GM21390 (cell line): ENCODE measurements around the gene AATF.

Source experiments
- ATAC-seq: cut with Tn5 transposase; IDR thresholded peaks from one replicate; pipeline ENCODE4 v1.9.1; 2021; ENCODE audit not compliant: unreplicated experiment

The AATF gene

GRCh38 chr17:37041932-37042331, 93.2 kb downstream of the AATF start:
- no peak for ATAC-seq

- ATAC-seq = no peak
Measured at GRCh38 chr17:37043201-37043600, 94.4 kb downstream of the AATF start.

DNA sequence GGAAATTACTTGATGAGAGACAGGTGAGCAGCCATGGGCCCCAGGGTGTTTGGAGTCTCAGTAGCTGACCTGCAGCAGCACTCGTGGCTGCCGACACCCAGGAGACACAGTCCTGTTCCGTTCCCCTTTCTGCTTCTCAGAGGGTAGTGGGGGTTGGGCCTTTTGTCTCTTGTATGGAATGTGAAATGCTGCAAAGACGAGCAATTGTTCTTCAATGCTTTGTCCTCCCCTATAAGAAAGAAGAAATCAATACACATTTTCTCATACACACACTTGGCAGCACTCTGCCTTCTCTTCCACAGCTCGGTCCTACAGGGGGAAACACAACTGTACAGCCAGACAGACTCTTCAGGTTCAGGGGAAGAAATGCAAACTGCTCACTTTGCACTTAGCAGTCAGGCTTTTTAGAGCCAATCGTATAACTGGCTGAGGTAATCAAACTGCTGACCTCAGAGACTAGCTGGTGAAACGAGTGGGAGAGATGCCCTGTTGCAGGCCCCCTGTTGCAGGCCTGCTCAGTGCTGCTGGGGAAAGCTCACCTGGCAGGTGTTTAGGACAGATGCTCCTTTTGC, 96.7 kb downstream of the AATF start:
- no peak for ATAC-seq

- no peak for ATAC-seq
Measured at GRCh38 chr17:37047631-37048104, 98.9 kb downstream of the AATF start.

DNA sequence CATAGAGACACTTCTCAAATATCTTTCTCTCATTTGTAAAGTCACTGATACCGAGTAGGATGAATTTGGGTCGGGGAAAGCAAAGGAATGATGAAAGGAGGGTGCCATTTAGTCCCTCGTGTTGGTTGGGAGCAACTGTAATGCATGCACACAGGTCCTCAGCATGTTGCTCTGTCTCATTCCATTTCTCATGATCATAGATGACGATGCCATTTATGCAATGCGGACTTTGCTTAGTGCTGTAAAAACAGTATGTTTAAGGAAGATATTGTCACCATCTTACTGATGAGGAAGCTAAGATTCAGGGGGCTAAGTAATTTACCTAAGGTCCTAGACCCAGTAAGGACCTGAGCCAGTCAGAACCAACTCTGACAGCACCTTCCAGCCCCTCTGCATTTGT, 100.1 kb downstream of the AATF start:
- ATAC-seq = no peak

DNA sequence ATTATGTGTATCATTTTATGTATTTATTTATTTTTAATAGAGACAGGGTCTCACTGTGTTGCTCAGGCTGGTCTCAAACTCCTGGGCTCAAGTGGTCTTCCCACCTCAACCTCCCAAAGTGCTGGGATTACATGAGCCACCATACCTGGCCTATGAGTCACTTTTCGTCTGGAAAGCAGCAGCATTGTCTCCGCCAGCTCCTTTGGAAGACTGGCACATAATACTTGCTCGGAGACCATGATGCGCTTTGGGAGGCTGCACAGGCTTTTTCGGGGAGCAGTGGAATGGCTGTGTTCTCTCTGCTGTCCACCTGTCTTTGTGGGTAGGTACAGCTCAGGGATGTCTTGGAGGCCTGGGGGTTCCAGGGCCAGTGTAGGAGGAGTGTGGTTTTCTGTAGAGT, 102.2 kb downstream of the AATF start:
- no peak for ATAC-seq

- no peak for ATAC-seq
Measured at GRCh38 chr17:37051381-37051780, 102.6 kb downstream of the AATF start.

DNA sequence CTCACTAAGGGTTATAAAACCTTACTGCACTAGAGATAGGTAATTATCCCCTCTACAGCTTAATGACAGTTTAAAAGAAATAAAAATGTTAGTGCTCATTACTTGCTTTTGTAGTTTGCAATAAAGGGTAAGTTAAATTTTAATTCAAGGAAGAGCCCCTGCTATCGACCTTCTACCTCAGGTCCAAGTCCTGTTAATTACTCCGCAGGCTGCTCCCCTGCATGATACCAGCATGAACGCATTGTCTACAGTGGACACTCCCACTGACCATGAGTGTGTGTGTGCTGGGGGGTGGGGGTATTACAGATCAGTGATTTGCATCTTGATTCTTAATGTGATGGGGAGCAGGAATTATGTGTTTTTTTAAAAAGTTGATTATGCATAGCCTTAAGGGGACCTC, 103.1 kb downstream of the AATF start:
- no peak for ATAC-seq

GRCh38 chr17:37052450-37052849, 103.7 kb downstream of the AATF start:
- ATAC-seq = no peak

- ATAC-seq = no peak
Measured at GRCh38 chr17:37054894-37055293, 106.1 kb downstream of the AATF start.

DNA sequence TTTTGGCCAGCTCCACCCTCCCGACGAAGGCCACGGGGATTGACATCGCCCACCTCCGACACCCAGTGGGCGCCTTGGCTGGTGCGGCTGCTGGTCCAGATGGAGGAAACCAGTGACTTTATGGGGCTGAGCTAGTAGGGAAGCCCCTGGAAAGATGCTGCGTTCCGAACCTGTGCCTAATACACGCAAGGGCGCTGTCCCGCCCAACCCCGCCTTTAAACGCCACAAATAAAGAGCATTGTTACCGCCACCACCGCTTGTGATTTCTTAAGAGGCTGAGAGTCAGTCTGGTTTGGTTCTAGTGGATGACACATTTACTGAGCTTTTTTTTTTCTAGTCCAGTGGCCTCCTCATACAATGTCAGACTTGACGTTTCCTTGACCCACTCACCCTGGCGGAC, 107.9 kb downstream of the AATF start:
- ATAC-seq = no peak

DNA sequence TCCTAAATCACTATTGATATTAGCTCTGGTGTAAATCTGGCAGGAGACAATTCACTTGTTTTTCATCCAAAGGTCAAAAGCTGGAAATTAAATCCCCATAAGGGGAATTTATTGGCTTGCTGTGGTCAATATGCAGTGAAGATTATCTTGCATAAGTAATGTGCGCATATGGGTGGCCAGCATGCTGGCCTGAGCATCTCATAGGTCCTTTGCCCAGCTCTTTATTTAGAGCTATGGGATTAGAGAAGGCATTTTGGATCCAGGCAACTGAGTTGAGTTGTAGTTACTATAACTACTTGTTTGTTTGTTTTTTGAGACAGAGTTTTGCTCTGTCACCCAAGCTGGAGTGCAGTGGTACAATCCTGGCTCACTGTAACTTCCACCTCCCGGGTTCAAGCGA, 110.7 kb downstream of the AATF start:
- ATAC-seq = no peak

DNA sequence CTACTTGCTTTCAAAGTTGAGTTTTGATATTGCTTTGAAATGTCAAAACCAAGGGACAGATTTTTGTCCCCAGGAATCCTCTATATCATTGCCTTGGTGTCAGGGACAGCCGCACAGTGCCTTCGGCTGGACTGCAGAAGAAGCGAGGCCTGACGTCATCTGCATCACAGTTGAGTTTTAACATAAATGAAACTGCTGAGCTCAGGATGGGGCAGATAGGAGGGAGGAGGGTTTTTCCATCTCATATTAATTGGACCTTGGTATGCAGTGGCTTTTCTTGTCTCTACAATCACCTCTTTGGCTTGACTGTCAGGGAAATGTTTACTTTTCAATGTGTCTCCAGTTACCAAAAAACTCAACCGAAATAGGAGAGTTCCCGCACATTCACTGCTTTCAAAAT, 111.3 kb downstream of the AATF start:
- ATAC-seq = no peak

DNA sequence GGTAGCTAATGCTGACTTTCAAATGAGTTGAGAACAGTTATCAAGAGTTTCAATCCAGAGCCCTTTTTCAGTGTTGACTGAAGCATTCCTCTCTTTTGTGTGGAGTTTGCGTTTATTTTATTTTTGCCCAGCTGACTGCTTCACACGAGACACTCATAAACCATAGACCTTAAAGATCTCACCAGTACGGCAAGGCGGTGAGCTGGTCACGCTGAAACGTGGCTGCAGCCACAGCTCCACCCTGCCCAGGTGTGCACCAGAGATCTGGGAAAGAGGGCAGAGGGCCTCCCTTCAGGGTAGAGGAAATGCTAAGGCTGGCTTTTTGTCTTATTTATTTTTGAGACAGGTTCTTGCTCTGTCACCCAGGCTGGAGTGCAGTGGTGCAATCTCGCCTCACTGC, 112.2 kb downstream of the AATF start:
- ATAC-seq = no peak

GRCh38 chr17:37062021-37062420, 113.3 kb downstream of the AATF start:
- no peak for ATAC-seq

DNA sequence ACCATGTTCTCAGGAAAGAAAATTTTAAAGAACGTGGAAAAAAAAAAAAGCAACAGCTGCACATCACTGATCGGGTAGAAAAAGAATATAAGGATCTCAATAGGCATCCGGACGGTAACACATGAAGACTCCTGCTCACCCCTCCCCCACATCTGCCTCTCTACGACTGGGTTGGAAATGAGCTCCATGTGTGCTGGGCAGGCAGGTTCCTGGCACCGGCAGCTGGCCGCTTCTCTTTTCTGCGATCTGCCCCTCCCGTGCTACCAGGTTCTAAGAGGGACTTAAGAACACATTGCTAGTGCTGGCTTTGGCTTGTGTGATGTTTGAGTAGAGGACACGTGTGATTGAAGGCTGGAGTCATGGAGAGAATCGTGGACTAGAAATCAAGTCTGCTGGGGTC, 115.5 kb downstream of the AATF start:
- no peak for ATAC-seq

DNA sequence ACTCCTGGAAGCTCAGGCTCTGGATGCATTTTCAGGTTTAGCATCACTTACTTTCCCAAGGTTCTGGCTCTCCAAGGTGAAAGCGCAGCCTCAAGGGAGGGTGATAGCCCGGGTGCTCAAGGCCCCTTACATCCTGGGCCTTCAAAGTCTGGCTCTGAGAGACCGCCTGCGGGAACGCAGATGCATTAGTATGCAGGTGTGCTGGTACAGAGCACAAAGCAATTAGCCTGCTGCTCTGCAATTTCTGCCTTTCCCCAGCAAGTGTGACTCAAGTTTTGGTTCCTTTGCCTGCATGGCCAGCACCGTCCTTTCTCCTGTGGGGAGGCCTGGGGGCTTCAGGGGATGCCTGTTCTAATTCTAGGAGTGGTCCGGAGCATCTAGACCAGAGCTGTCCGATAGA, 116.2 kb downstream of the AATF start:
- no peak for ATAC-seq

DNA sequence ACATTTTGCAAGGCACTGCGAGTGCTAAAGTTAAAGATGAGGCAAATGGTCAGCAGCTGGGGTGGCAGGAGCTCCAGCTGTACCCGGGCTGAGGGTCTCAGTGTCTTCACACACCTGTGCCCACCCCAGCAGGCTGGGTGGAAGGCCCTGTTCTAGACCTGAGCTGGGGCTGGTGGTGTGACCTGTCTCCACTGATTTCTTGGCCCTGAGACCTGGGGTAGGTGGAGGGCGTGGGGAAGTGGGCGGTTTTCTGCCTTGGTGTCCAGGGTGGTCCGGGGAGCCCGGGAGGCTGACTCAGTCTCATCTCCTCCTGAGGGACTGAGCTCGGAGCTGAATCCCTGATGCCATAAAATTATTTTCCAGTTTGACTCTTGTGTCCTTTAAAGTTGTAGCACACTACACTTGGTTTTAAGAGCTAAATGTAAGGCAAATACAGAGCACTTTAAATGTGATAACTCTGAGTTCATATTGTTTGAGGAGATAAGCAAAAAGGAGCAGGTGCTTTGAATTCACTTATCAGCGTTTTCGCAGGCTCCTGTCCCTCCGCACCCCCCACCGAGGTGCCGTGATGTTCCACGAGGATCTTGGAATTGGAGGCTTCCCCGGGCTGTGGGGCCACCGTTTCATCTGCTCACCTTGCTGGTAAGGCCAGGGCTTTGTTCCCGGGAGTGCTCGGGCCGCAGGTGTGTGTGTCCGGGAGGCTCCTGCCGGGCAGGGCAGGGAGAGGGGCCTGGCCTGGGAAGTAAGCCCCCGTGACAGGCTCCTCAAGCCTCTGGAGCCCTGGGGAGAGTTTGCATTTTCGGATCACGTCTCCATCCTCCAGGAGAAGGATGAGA, 117.0 kb downstream of the AATF start:
- no peak for ATAC-seq

- ATAC-seq = no peak
Measured at GRCh38 chr17:37066322-37067255, 117.8 kb downstream of the AATF start.

DNA sequence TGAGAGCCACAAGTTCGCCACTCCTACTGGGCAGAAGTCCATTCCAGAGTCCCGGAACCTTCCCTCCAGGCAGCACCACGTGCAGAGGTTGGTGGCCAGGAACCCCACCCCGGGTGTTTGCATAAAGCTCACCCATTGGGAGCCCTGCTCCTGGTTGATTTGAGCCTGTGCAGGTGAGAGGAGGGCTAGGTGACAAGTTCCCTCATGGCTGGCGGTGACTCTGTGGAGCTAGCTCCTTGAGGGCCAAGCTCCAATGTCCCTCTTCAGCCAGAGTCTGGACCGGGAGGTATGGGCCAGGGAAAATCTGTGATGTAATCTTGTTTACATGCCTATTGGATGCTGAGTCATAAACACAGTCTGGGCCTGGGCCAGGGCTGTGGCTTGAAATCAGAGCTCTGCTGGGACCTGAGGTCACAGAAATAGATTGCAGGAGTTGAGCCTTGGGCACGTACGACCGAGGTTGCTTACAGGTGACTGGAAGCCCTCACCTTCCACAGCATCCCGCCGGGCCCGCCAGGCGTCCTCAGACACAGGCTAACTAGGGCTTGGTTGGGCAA, 118.9 kb downstream of the AATF start:
- ATAC-seq = no peak

DNA sequence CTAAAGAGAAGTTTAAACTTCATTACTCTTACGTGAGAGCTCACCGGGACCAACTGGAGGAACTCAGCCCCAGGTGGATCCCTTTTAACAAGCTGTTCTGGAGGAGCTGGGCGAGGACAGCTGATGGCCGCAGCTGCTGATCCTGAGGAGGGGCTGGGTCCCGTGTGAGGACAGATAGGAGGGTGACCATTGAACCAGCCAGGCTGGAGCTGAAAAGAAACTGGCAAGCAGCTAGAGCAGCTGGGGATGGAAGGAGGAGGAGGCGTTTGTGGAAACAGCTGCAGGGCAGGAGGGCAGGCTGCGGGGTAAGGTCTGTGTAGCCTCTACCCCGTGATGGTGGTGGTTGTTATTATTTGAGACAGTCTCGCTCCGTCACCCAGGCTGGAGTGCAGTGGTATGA, 119.5 kb downstream of the AATF start:
- no peak for ATAC-seq
